ENCODE results near the gene GPR107.

DNA sequence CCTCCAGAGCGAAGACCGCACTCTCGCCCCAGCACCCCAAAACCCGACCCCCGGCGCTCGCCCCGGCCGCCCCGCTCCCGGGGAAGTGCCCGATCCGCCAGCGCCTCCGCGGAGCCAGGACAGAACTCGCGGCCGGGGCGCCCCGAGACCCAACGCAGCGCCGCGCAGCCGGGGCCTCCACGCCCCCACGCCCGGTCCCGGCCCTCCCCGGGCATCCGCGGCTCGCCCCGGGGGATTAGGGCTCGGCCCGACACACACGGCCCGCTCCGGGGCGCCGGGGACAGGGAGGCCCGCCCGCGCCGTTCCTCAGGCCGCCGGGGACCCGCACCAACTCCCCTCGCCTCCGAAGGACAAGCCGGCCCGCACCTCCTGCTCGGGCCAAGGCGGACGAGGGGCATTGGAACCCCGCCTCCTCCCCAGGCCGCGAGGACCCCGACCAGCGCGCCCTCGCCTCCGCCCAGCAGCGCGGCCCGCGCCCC lies 11.3 kb upstream of the GPR107 start:
- no peak for TF ChIP-seq POLR2A (IDR thresholded peaks at IDR 0.05)
- TF ChIP-seq, protein P1, sequence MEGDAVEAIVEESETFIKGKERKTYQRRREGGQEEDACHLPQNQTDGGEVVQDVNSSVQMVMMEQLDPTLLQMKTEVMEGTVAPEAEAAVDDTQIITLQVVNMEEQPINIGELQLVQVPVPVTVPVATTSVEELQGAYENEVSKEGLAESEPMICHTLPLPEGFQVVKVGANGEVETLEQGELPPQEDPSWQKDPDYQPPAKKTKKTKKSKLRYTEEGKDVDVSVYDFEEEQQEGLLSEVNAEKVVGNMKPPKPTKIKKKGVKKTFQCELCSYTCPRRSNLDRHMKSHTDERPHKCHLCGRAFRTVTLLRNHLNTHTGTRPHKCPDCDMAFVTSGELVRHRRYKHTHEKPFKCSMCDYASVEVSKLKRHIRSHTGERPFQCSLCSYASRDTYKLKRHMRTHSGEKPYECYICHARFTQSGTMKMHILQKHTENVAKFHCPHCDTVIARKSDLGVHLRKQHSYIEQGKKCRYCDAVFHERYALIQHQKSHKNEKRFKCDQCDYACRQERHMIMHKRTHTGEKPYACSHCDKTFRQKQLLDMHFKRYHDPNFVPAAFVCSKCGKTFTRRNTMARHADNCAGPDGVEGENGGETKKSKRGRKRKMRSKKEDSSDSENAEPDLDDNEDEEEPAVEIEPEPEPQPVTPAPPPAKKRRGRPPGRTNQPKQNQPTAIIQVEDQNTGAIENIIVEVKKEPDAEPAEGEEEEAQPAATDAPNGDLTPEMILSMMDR (IDR thresholded peaks at IDR 0.05): no peak
- no peak for TF ChIP-seq EP300 (IDR thresholded peaks at IDR 0.05)
